OCI-LY7 (cell line): ENCODE data around the gene MORN1. TPM values are rescaled to one million over a fixed set of nuclear protein-coding genes. Genes with fewer than 3 reads are reported as not detected.

Experiments used
- BruUV-seq: library from RNA; stranded (reverse); fragments of 400-500 nt; replicated peaks from 2 replicates; lab custom pipeline; 2021; lab: Mats Ljungman, UMichigan
- CTCF ChIA-PET: fragments of 300-600 bp; sonication (Branson Sonifier 250); formaldehyde crosslinking; loops from one replicate; lab custom pipeline; 2022; ENCODE audit warnings: antibody characterized with exemption; ENCODE audit not compliant: unreplicated experiment; lab: Charles Lee
- POLR2A ChIA-PET: fragments of 300-600 bp; sonication (Branson Sonifier 250); formaldehyde crosslinking; loops from one replicate; lab custom pipeline; 2022; ENCODE audit warnings: antibody characterized with exemption; lab: Charles Lee
- DNase-seq: peaks from one replicate; pipeline ENCODE4 v3.0.0-alpha.2; 2015; ENCODE audit warnings: low spot score
- H2AFZ ChIP-seq: fragments of 200-600 bp; sonication (generic), shearing (Covaris generic); 2 replicates; pipeline ENCODE4 v1.6.1; 2014; ENCODE audit warnings: mild to moderate bottlenecking, antibody characterized with exemption, low read length, moderate library complexity
- H3K27ac ChIP-seq: fragments of 200-600 bp; sonication (generic); 2 replicates; pipeline ENCODE4 v1.5.1; 2014; ENCODE audit warnings: mixed run types, low read depth, mild to moderate bottlenecking, moderate library complexity, low read length, inconsistent platforms; ENCODE audit not compliant: poor library complexity, severe bottlenecking
- H3K36me3 ChIP-seq: fragments of 200-600 bp; sonication (generic); 2 replicates; pipeline ENCODE4 v1.6.1; 2014; ENCODE audit warnings: mild to moderate bottlenecking, antibody characterized with exemption, low read length, moderate library complexity, mixed read lengths; ENCODE audit not compliant: insufficient read depth
- H3K4me1 ChIP-seq: fragments of 200-600 bp; sonication (generic); 2 replicates; pipeline ENCODE4 v1.5.1; 2014; ENCODE audit warnings: mild to moderate bottlenecking, low read length; ENCODE audit not compliant: insufficient read depth, poor library complexity, severe bottlenecking
- H3K4me2 ChIP-seq: fragments of 200-600 bp; sonication (generic); 2 replicates; pipeline ENCODE4 v1.6.1; 2014; ENCODE audit warnings: mild to moderate bottlenecking, low read length
- H3K4me3 ChIP-seq: fragments of 200-600 bp; sonication (generic); 2 replicates; pipeline ENCODE4 v1.5.1; 2014; ENCODE audit warnings: mild to moderate bottlenecking, low read depth, low read length; ENCODE audit not compliant: poor library complexity, severe bottlenecking
- H3K79me2 ChIP-seq: fragments of 200-600 bp; sonication (generic); 2 replicates; pipeline ENCODE4 v1.6.1; 2016; ENCODE audit warnings: low read depth, mild to moderate bottlenecking, low read length, moderate library complexity, mixed read lengths; ENCODE audit not compliant: insufficient read depth
- H3K9me2 ChIP-seq: fragments of 200-600 bp; sonication (generic); 2 replicates; pipeline ENCODE4 v1.6.1; 2016; ENCODE audit warnings: mild to moderate bottlenecking, low read length, mixed read lengths; ENCODE audit not compliant: insufficient read depth
- H3K9me3 ChIP-seq: fragments of 200-600 bp; sonication (generic); 2 replicates; pipeline ENCODE4 v1.6.1; 2014; ENCODE audit warnings: mild to moderate bottlenecking, mixed run types, low read length, mixed read lengths
- H4K20me1 ChIP-seq: fragments of 200-600 bp; sonication (generic); 2 replicates; pipeline ENCODE4 v1.6.1; 2014; ENCODE audit warnings: mild to moderate bottlenecking, antibody characterized with exemption, low read length, moderate library complexity, mixed read lengths; ENCODE audit not compliant: insufficient read depth
- EZH2phosphoT487 ChIP-seq: fragments of 200-600 bp; sonication (generic); IDR thresholded peaks from 2 replicates; pipeline ENCODE4 v1.6.1; 2018; ENCODE audit warnings: low read depth, borderline replicate concordance, mild to moderate bottlenecking, mixed run types, antibody characterized with exemption, low read length, moderate library complexity, mixed read lengths
- intact Hi-C: fragments of 100-400 bp; cut with micrococcal nuclease; formaldehyde crosslinking; loops from one replicate; pipeline ENCODE4 v1.10.0; 2022; ENCODE audit not compliant: unreplicated experiment
- total RNA-seq, 2 experiments: library from RNA; depleted of rRNA in 1 of 2; stranded (reverse); fragments of >200 nt in 1 of 2; shearing (Covaris generic) in 1 of 2; gene quantifications; 2 replicates each; pipeline ENCODE4 v1.2.3, GENCODE V29; 2014 to 2022
- TF ChIP-seq, protein P1 (sequence below): fragments of 200-600 bp; sonication (generic); conservative IDR thresholded peaks from 2 replicates; pipeline ENCODE4 v1.5.1; 2014; ENCODE audit warnings: mild to moderate bottlenecking, antibody characterized with exemption, low read length, moderate library complexity, mixed read lengths

MORN1 gene
- total RNA-seq, 2 experiments from 2014 or later = 13.1 to 29.7 TPM

DNA sequence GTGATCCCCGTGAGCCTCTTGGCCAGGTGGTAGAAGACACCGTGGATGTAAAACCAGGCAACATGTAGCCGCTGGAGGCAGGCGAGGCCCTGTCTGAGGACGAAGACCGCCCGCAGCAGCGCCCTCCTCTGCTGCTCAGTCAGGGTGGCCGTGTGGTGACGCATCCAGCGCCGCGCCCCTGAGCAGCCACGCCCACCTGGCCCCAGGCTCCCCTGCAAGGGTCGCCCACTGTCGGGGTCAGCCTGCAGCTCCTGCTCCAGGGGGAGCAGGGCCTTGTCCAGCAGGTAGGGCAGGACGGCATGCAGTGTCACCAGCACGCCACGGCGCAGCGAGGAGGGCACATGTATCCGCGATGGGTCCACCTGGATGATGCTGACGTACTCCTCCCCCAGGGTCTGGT lies 17.1 kb upstream of the MORN1 start:
- CTCF ChIA-PET = no interaction called here
- no peak for DNase-seq
- intact Hi-C loops = no loop called here
- POLR2A ChIA-PET = no interaction called here
- Histone ChIP-seq H3K27ac (no peak overlapping the region), H3K79me2 (no peaks in the 10 kb centered on the region), H3K4me1 (peaks cover 13% of the 10 kb centered on the region), H2AFZ (no peak overlapping the region), H3K4me3 (no peak overlapping the region), H3K9me2 (no peaks in the 10 kb centered on the region), H3K36me3 (peaks cover 43% of the 10 kb centered on the region), H3K4me2 (no peak overlapping the region), H3K9me3 (no peaks in the 10 kb centered on the region), H4K20me1 (no peaks in the 10 kb centered on the region)
- no TSS peak for BruUV-seq
- TF ChIP-seq, protein P1, sequence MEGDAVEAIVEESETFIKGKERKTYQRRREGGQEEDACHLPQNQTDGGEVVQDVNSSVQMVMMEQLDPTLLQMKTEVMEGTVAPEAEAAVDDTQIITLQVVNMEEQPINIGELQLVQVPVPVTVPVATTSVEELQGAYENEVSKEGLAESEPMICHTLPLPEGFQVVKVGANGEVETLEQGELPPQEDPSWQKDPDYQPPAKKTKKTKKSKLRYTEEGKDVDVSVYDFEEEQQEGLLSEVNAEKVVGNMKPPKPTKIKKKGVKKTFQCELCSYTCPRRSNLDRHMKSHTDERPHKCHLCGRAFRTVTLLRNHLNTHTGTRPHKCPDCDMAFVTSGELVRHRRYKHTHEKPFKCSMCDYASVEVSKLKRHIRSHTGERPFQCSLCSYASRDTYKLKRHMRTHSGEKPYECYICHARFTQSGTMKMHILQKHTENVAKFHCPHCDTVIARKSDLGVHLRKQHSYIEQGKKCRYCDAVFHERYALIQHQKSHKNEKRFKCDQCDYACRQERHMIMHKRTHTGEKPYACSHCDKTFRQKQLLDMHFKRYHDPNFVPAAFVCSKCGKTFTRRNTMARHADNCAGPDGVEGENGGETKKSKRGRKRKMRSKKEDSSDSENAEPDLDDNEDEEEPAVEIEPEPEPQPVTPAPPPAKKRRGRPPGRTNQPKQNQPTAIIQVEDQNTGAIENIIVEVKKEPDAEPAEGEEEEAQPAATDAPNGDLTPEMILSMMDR = no peak
- no peak for TF ChIP-seq EZH2phosphoT487

DNA sequence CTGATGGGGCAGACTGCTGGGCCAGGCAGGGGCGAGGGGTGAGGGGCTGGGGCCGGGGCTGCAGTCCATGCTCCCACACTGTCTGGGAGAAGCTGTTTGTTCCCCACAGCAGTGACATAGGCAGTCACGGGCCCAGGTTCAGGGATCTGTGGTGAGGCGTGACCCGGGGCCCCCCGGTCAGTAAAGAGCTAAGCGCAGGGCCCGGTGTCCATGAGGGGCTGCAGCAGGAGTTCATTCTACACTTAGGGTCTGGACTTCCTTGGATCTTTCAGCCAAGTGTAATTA lies 16.6 kb upstream of the MORN1 start:
- Histone ChIP-seq H3K9me2 (no peaks in the 10 kb centered on the region), H3K9me3 (no peaks in the 10 kb centered on the region), H2AFZ (no peak overlapping the region), H3K79me2 (no peaks in the 10 kb centered on the region), H3K36me3 (peaks cover 48% of the 10 kb centered on the region), H4K20me1 (no peaks in the 10 kb centered on the region), H3K4me2 (no peak overlapping the region), H3K4me1 (peaks cover 12% of the 10 kb centered on the region), H3K4me3 (no peak overlapping the region), H3K27ac (no peak overlapping the region)
- TF ChIP-seq EZH2phosphoT487 = no peak
- TF ChIP-seq, protein P1 = no peak
- POLR2A ChIA-PET = no interaction called here
- no TSS peak for BruUV-seq
- intact Hi-C loops = no loop called here
- no peak for DNase-seq
- CTCF ChIA-PET = no interaction called here

DNA sequence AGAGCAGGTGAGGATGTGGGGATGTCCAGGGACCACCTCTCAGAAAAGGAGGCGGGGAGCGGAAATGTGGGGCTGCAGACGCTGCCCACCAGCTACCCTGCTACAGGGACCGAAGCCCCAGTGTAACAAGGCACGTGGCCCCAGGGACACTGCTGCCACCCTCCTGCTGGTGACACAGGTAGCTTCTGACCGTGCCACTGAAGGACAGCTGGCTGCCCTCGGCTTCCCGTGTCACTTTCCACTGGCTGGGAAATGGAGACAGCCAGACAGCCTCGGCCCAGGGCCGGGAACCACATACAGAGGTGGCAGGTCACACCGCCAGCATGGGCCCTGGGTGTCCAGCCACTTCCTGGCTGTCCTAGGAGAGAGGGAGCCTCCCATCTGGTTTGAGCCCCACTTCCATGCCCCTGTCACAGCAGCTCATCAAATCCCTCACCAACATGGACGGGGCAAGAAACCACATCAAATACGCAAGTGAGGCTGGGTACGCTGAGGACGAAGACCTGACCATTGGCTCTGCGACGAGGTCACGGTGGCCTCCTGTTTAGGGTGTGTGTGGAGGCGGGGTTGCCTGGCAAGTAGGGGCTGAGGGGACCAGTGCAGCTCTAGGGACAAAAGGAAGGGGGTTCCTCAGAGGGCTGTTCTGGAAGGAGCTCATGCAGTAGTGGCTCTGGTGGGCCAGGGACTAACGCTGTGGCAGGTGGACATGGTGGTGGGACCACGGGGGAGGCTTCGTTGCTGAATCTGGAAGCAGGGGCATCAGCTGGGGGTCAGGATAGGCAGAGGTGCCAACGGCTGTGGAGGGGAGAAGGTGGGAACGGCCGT lies 16.0 kb upstream of the MORN1 start:
- no peak for DNase-seq
- CTCF ChIA-PET = no interaction called here
- peaks cover 12% of the 10 kb centered on the region for H3K4me1 ChIP-seq
- no peaks in the 10 kb centered on the region for H3K79me2 ChIP-seq
- peaks cover 53% of the 10 kb centered on the region for H3K36me3 ChIP-seq
- POLR2A ChIA-PET = no interaction called here
- H3K4me3 ChIP-seq = no peak overlapping the region
- no peak overlapping the region for H3K27ac ChIP-seq
- TF ChIP-seq, protein P1 = no peak
- no peak for TF ChIP-seq EZH2phosphoT487
- no peaks in the 10 kb centered on the region for H3K9me2 ChIP-seq
- no TSS peak for BruUV-seq
- H3K9me3 ChIP-seq = no peaks in the 10 kb centered on the region
- intact Hi-C loops = no loop called here
- H2AFZ ChIP-seq = no peak overlapping the region
- H4K20me1 ChIP-seq = no peaks in the 10 kb centered on the region
- H3K4me2 ChIP-seq = no peak overlapping the region
